GM18909 (cell line): ENCODE measurements around the gene NDUFS1.
"Not testable (repeated sequence)": the region's sequence is repeated elsewhere in the genome, so short reads cannot be mapped to it uniquely, and the experiment has no call there.

Experiments used
- ATAC-seq: cut with Tn5 transposase; IDR thresholded peaks from one replicate; pipeline ENCODE4 v1.9.1; 2021; ENCODE audit warnings: mild to moderate bottlenecking; ENCODE audit not compliant: unreplicated experiment, poor library complexity

The NDUFS1 gene

GRCh38 chr2:206163251-206163880, 4.1 kb upstream of the NDUFS1 start:
- no peak for ATAC-seq

GRCh38 chr2:206162401-206162800, 3.2 kb upstream of the NDUFS1 start:
- ATAC-seq: not testable (repeated sequence)

GRCh38 chr2:206160807-206161179, 1.5 kb upstream of the NDUFS1 start:
- ATAC-seq: no peak

- peak; percentile 59 for ATAC-seq
These were observed 1.0 kb upstream of the NDUFS1 start for GRCh38 chr2:206160125-206160806.

- peak; percentile 22 for ATAC-seq
These were observed 490 bp downstream of the NDUFS1 start for GRCh38 chr2:206158563-206159345.

- not testable (repeated sequence) for ATAC-seq
These were observed 2.2 kb downstream of the NDUFS1 start for GRCh38 chr2:206157014-206157413.

GRCh38 chr2:206154197-206154596, 5.0 kb downstream of the NDUFS1 start:
- peak; percentile 54 for ATAC-seq

GRCh38 chr2:206150631-206151030, 8.6 kb downstream of the NDUFS1 start:
- ATAC-seq: no peak

- ATAC-seq: no peak
These were observed 9.1 kb downstream of the NDUFS1 start for GRCh38 chr2:206150168-206150567.

GRCh38 chr2:206149330-206149729, 9.9 kb downstream of the NDUFS1 start:
- ATAC-seq: no peak

GRCh38 chr2:206145665-206146064, 13.6 kb downstream of the NDUFS1 start:
- no peak for ATAC-seq

GRCh38 chr2:206144383-206144782, 14.9 kb downstream of the NDUFS1 start:
- no peak for ATAC-seq

GRCh38 chr2:206143451-206143850, 15.8 kb downstream of the NDUFS1 start:
- ATAC-seq: no peak

- no peak for ATAC-seq
These were observed 31.6 kb downstream of the NDUFS1 start for GRCh38 chr2:206127656-206128055.

- no peak for ATAC-seq
These were observed 33.3 kb downstream of the NDUFS1 start for GRCh38 chr2:206125901-206126300.

GRCh38 chr2:206122569-206122968, 36.7 kb downstream of the NDUFS1 start:
- not testable (repeated sequence) for ATAC-seq

- ATAC-seq: no peak
These were observed 43.0 kb downstream of the NDUFS1 start for GRCh38 chr2:206116278-206116677.

GRCh38 chr2:206115026-206115578, 44.1 kb downstream of the NDUFS1 start:
- ATAC-seq: no peak

- no peak for ATAC-seq
These were observed 46.2 kb downstream of the NDUFS1 start for GRCh38 chr2:206112846-206113547.

GRCh38 chr2:206112108-206112507, 47.1 kb downstream of the NDUFS1 start:
- ATAC-seq: no peak
